Activated CD8-positive, alpha-beta memory T cell treated with anti-CD3 and anti-CD28 coated beads for 48 hours (primary cell): ENCODE data around the gene SEMA5B.

Source experiments
- DNase-seq, 3 experiments: peaks; one replicate each; pipeline ENCODE4 v3.0.0-alpha.2; 2020; ENCODE audit warnings: low read depth in 2 of 3, low spot score in 2 of 3

SEMA5B gene

DNA sequence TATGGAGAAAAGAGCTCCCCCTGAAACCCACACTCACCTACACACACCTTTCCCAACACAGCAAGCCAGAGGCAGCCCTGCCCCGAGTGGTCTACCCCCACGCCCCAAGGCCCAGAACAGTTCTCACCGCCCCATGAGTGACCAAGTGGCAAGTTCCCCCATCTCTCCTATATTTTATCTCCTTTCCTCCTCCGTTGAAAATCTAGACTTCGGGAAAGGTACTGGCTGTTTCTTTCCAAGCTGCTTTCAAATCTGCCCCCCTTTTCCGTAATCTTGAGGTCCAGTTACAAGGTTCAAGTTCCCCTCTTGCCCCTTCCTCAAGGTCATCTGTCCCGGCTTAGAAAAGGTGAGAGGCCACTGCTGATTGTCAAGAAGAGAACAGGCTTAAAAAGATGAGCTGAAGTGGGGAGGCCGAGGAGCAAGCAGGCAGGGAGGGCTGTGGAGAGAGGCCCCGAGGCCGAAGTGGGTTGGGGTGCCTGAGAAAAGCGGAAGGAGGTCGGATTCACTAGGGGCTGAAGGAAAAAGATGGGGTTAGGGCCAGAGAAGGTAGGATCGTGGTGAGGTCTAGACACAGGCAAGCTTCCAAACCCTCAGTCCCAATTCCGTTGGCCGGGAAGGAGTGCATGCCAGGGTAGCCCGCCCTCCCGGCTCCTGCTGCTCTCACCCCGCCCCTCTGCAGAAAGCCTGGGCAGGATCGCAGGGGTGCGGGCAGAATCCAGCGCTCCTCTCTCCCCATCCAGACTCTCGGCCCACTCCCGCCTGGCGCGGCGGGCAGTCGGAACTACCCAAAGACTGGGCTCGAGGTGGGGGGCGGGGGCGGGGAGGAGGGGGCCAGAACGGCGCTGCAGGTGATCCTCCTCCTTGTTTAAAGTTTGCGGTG is 1.7 kb downstream of the SEMA5B start:
- no peak for DNase-seq

DNA sequence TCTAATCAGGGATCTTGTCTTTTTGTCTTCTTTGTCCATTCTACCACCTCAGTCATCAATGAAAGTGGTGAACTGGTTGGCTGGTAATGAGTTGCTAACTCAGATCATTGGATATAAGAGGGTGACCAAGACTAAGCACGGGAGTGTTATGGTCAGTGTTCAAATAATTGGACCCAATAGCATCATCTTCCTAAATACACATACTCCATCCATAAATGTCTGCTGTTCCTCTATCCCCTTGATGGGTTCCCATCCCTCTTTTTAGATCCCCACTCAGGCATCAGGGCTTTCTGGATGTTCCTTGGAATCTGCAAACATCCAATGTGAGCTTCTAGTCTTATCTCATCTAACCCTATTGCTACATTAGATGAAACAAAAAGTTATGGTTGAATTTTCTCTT is 3.5 kb downstream of the SEMA5B start:
- DNase-seq: no peak

DNA sequence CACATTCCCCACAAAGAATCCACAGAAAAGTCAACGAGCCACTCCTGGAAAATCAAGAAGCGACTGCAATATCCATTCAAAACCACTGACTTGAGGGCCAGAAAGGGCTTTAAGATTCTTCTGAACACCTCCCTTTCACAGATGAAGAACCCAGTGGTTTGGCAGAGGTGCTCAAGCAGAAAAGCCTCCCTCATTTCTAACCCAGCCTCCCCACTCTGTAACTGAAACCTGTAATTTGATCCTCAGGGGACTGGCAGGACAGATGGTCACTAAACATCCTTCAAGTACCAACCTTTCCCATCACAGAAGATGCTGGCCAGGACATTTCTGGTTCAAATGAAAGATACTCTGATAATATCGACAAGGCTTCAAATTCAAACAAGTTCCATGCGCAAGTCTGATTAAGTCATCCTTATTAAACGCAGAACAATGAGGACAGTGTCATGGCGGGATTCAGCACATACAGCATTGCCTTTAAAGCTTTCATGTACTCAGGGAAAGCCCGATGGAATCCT is 5.5 kb downstream of the SEMA5B start:
- no peak for DNase-seq

DNA sequence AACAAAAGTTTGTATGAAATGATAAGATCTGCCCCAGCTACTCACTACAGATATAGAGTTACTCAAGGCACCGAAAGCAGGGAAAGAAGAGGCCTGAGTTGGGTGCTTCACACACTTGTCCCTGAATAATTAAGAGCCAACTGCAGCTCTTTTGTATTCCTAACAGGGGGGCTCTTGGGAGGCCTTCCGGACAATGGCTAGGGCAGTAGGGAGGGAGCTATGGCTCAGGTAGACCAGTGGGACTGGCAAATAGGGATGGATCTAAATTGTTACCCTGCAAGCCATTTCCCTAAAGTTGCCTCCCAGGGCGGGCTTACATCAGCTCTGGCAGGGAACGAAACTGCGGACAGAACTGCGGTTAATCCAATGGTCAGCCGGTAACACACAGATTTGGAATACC is 6.2 kb downstream of the SEMA5B start:
- DNase-seq: no peak

DNA sequence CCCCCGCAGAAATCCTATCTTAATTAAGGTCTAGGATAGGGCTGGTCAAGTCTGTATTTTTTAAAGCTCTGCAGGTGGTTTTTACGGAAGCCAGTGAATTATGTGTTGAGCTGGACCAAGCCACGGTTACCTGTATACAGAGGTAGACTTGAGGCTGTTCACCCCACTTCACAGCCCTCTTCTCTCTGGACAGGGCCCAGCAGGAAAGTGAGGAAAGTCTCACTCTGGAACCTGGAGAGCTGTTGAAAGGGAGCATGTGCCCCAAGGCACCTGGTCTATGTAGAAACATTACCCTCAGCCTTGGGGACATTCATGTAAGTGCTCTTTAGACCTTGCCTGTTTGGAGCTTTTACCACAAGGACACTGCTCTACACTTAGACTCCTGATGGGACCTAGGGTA is 6.9 kb downstream of the SEMA5B start:
- DNase-seq: no peak

DNA sequence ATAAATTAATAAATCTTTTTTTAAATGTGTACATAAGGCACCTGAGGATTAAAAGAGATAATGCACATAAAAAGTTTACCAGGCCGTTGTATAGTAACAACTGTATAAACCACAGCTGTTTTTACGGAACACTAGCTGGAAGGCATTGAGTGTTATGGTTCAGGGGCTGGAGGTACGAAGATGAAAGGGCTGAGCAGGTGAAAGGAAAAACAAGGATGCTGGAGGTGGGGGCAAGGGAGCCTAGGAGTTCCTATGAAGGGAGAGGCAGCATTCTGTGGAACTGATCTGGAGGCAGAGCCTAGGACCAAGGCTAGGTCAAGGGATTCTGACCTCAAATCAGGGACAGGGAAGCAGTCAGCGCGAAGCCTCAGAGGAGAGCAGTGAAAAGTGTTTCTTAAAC is 8.0 kb downstream of the SEMA5B start:
- no peak for DNase-seq

DNA sequence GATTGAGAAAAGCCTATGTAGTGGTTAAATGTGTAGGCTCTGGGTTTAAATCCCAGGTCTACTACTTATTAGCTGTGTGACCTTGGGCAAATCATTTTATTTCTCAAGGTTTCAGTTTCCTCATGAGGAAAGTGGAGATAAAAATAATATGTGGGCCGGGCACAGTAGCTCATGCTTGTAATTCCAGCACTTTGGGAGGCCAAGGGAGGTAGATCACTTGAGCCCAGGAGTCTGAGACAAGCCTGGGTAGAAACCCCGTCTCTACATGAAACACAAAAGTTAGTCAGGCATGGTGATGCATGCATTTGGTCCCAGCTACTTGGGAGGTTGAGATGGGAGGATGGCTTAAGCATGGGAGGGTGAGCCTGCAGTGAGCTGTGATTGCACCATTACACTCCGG is 8.4 kb downstream of the SEMA5B start:
- no peak for DNase-seq

DNA sequence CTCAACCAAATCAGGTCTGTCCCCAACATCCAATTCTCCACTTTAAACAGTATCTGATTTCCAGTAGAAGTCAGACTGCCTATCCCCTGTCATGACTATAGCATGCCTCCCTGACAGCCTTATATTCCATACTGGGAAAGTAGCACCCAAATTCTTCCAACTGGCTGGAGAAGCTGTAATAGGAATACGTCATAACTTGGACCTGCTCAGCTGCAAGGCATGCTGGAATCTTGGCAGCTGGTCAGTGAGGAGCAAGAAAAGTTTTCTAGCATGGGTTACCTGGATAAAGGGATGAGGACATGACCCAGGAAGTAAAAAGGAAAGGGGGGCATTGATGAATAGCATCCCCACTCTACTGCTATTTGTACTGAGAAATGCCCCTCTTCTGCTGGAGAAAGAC is 8.9 kb downstream of the SEMA5B start:
- DNase-seq: no peak

DNA sequence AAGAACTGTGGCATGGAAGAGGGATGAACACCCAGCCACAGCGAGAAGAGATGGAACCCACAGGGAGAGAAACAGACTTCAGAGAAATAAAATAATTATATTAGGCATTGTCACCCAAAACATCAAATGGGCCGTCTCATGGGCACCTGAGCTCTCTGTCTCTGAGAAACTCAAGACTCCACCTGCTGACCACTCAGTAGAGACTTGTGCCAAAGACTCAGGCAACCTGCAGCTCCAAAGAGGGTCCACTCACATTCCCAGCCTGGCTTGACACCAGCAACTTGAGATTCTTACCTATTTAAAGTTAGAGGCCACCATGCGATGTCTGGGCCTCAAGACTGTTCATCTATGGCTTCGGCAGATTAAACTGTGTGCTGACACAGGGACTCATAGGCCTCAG is 12.0 kb downstream of the SEMA5B start:
- no peak for DNase-seq

DNA sequence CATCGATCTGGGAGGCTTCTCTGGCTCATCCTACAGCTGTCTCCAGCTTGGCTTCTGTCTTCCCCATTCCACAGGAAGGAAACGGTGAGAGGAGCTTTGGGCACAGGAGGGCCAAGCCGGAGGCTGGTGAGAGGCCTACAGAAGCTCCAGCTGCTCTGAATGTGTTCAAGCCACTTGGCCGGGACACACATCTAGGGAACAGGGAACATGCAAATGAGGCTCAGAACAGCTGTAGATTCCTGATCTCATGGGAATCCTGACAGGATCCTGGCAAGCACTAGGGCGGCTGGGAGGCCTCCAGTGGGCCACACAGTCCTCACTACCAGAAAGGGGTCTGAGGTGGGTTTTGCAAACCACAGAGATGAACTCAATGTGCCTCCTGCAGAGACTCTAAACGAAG is 13.7 kb downstream of the SEMA5B start:
- DNase-seq: no peak

DNA sequence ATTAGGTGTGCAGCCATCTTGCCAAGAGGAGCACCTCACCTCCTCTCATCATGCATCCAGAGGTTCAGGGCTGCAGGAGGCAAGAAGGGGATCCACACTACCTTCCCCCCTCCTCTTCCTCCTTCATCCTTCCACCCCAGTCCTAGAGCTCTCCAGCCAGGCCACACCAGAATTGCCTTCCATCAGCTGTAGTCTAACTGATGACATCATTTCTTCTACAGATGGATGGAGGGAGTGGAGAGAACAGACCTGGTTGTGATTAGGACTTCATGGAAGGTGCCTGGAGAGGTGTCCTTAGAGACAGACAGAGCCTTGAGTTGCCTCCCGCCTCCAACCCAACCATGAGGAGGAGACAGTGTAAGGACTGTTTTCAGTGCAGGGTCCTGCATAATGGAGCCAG is 14.9 kb downstream of the SEMA5B start:
- DNase-seq: no peak

DNA sequence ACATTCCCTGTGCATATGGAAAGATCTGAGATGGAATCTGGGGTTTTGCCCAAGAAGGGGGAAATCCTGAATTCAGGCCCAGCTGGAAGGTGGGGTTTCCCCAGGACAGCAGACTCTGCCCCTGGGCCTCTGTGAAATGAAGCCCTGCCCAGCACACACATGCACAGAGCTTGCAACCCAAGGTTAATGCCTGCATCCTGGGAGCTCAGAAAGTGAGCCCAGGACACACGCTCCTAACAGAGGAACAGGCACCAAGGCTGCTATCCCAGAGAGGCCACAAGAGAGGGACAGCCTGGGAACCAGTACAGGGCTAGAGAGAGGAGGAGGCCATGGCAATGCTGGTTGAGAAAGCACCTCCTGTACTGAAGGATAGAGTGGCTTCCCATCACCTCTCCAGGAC is 16.1 kb downstream of the SEMA5B start:
- no peak for DNase-seq

DNA sequence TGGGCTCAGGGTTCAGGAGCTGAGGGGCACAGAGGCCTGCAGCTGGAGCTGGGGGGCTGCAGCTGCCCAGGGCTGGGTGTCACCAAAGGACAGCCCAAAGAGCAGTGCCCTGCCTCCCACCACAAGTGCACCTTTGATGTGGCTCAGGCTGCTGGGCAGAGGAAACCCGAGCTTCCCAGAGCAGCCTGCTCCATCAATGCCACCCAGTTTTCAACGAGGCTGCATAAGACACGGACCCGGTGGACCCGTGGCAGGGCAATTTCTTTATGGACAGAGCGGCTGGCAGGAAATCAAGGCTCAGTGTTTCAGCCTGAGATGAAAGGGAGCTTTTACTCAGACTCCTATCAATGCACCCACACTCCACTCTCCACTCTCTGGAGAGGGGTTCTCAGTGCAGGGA is 18.7 kb downstream of the SEMA5B start:
- no peak for DNase-seq

DNA sequence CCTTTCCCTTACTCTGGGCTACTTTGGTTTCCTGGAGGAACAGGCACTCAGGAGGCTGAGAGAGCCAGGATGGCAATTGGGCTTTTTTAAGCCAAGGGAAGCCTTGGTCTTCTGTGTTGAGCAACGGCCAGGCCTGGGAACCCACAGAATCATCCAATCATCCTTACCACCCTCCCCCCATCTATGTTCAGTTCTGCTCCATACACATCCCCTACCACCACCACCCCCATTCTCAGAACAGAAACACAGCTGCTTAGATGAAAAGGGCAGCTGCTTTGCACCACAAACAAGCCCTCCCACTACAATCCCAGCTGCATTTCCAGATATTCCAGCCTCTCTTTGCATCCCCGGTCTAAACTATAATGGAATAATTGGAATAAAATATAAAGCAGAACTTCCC is 21.0 kb downstream of the SEMA5B start:
- no peak for DNase-seq

DNA sequence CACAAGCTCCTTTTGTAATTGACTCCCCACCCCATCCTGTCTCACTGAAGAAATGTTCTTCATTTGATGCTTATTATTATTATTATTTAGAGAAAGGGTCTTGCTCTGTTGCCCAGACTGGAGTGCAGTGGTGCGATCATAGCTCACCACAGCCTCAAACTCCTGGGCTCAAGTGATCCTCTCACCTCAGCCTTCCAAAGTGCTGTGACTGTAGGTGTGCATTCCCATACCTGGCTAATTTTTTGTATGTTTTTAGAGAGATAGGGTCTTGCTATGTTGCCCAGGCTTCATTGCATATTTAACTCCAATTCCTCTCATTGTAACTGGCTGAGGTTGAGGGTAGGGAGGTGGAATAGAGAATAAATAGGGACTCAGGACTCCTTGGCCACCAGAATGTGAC is 22.3 kb downstream of the SEMA5B start:
- DNase-seq: no peak

DNA sequence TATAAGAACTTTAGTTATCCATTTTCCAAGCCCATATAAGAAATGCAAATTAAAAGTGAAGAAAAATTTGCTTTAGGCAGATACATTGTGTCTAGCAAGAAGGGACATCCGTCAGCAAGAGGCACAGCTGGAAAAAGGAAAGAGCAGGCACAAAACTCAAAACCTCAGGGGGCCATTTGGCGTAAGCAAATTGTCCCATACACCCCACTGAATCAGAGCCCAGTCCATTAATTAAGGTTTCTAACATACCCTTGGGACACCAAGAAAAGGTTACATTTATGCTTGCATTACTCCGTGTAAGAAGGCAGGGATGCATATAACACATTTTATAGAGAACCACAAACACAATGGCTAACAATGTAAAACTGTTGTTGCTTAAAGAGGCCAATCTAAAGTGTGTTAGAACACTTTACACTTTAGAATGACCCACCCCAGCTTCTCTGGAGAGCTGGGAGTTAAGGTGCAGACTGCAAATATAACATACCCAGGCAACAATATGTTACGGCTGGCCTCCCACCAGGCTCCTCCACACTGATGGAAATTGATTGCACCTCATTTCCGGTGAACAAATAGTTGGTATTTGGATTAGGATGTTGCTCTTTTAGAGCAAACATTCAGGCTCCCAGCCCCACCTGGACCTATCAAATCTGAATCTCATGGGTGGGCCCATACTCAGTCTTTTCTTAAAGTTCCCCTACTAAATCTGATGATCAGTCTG is 23.2 kb downstream of the SEMA5B start:
- no peak for DNase-seq

DNA sequence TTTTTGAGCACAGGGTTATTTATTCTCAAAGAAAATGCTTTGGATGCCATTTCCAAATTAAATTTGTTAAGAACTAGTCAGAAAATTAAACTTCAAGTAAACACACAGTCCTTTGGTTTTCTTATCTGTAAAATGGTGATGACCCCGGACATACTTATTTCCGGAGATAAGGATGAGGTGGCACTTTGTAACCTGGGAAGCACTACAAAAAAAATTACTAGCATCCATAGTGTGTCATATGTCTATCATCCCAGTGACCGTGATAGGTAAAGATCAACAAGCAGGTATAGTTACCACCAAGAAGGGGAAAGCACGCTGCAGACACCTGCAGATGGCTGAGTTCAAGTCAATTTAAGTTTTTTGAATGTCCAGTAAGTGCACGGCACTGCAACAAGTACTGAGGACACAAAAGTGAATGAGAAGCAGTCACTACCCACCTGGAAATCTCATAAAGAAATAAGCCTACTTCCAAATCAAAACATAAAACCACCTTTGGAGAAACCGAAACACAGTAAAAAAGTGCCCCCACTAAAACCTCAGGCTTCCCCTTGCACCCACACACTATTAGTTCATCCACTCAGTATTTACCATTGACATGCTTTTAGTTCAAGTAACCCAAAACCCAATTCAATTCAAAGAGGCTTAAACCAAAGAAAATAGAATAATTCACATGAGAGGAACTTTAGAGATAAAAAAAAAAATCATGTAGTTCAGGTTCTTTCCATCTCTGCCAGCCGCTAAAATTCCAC is 24.6 kb downstream of the SEMA5B start:
- no peak for DNase-seq

DNA sequence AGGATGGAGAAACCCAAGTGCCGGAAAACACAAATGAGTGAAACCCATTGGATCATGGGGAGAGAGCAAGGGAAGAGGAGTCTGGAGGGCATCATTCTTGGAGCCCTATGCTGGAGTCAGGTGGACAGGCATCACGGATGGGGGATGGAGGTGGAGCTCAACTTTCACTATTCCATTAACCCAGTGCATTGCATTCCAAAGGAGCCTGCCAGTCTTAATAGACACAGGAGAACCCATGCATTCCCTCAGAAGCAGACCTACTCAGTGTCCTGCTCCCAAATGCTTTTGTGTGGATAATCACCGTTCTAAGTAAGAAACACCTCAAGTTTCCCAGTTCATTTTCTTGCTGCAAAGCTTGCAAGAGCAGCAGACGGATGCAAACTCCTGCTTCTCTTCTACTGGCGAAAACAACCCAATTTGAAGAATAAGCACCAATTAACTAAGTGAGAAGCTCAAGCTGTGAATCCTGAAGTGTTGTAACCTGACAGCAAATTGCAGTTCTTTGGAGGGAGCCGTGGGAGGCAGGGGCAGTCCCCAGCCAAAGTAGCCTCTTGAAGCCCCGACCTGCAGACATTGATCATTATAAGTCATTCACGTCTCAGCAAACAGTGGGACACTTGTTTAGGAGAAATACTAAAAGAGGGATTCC is 25.3 kb downstream of the SEMA5B start:
- DNase-seq: no peak

DNA sequence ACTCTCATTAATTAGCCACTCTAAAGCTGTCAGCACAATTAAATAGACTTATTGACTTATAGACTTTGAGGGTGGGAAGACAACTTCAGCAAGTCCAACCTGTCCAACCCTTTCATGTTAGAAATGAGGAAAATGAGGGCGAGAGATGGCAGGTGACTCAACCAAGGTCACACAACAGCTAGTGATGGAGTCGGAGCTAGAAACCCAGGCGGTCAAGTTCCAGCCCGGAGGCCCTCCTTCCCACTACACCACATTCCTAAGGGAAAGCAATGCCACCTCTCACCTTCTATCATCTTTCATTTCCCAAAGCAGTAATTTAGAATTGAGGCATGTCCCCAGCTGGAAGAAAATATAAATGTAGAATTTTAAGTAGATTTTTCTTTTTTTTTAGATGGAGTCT is 28.7 kb downstream of the SEMA5B start:
- no peak for DNase-seq

DNA sequence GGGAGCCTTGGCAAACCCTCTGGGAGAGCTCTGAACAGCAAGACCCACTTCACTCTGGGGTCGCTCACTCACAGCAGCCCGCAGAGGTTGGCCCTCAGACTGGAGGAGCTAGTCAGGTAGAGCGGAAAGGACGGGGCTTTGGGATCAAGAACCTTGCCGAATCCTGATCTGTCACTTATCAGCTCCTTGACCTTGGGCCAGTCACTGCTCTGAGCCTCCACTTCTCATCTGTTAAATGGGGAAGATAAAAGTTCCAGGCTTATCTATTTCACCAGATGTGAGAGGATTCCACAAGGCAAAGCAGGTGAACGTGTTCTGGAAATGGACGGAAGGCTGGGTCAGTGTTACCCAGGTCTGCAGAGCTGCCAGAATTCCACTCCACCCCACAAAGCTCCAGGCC is 29.4 kb downstream of the SEMA5B start:
- DNase-seq: no peak

DNA sequence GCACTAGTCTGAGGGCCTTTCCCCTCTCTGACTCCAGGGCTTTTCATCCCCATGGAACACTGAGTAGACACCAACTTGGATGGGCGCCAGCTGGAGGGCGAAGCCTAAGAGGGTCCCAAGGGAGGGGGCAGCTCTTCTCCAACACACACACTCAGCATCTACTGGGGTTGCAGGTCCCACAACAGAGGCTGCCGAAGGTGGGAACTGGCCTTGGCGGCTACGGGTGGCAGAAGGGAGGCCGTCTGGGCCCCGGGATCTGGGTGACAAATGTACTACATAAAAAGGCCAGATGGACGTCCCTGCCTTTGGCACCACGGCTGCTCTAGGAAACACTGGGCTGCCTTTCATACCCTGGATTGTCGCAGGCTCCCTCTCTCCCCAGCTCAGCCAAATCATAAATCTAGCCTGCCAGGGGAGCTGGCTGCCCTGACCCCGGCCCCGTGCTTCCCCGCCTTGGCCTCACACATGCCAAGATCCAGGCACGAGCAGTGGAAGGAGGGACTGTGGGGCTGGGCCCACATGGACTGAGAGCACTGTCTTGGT is 31.5 kb downstream of the SEMA5B start:
- DNase-seq: no peak
